ENCODE results near the gene MFRP. TPM values are rescaled to one million over a fixed set of nuclear protein-coding genes. Genes with fewer than 3 reads are reported as not detected.

MFRP gene
- total and polyA plus RNA-seq, 2 donors (not counting 1 experiment from before 2014, with no cell fraction given): not detected

- DNase-seq (ENCODE audit: low read depth in 2 of 2): no peak
- Histone ChIP-seq H3K4me1 (ENCODE audit: control insufficient read depth, extremely low read depth, insufficient read depth, low read length) (peaks cover 11% of the 10 kb centered on the region), H4K20me1 (ENCODE audit: control insufficient read depth, extremely low read depth, insufficient read depth, low read length) (no peaks in the 10 kb centered on the region), H3K9ac (ENCODE audit: insufficient read depth, low read length) (no peak overlapping the region), H3K79me2 (ENCODE audit: control insufficient read depth, insufficient read depth, low read length) (no peaks in the 10 kb centered on the region), H3K27ac (ENCODE audit: insufficient read depth, low read length) (no peak overlapping the region), H3K4me3 (replicated peaks in 1 of 4; ENCODE audit: control extremely low read depth in 1 of 4, insufficient read depth in 1 of 4, low read depth in 3 of 4, low read length in 4 of 4) (no peak overlapping the region), H3K27me3 (ENCODE audit: control insufficient read depth, insufficient read depth, low read length) (no peaks in the 10 kb centered on the region), H3K36me3 (ENCODE audit: control insufficient read depth, insufficient read depth, low read length) (no peaks in the 10 kb centered on the region), H2AFZ (ENCODE audit: low read length) (no peak overlapping the region), H3K4me2 (ENCODE audit: extremely low read depth, insufficient read depth, low read length) (no peak overlapping the region), H3K9me3 (ENCODE audit: control insufficient read depth, insufficient read depth, low read depth, low read length) (no peaks in the 10 kb centered on the region)
- TF ChIP-seq CTCF (conservative IDR thresholded peaks at IDR 0.05 in 1 of 2, IDR thresholded peaks at IDR 0.05 in 1 of 2; ENCODE audit: low read depth in 1 of 2, low read length in 2 of 2) (no peak), EZH2 (IDR thresholded peaks at IDR 0.05; ENCODE audit: low read length, missing control alignments) (no peak)
Measured at GRCh38 chr11:119359365-119360214, 13.1 kb upstream of the MFRP start.

GRCh38 chr11:119357074-119357473 is 10.6 kb upstream of the MFRP start:
- H3K4me3 ChIP-seq (replicated peaks in 1 of 4; ENCODE audit: control extremely low read depth in 1 of 4, insufficient read depth in 1 of 4, low read depth in 3 of 4, low read length in 4 of 4): peak overlapping the region in 1 of 4 experiments; percentile 66
- no peak for DNase-seq (ENCODE audit: low read depth in 2 of 2)
- H3K4me1 ChIP-seq (ENCODE audit: control insufficient read depth, extremely low read depth, insufficient read depth, low read length): peaks cover 10% of the 10 kb centered on the region
- H2AFZ ChIP-seq (ENCODE audit: low read length): no peak overlapping the region
- peak overlapping the region; percentile 100 for H3K4me2 ChIP-seq (ENCODE audit: extremely low read depth, insufficient read depth, low read length)
- H3K27ac ChIP-seq (ENCODE audit: insufficient read depth, low read length): no peak overlapping the region
- TF ChIP-seq CTCF (conservative IDR thresholded peaks at IDR 0.05 in 1 of 2, IDR thresholded peaks at IDR 0.05 in 1 of 2; ENCODE audit: low read depth in 1 of 2, low read length in 2 of 2) (no peak), EZH2 (IDR thresholded peaks at IDR 0.05; ENCODE audit: low read length, missing control alignments) (no peak)
- no peaks in the 10 kb centered on the region for H3K9me3 ChIP-seq (ENCODE audit: control insufficient read depth, insufficient read depth, low read depth, low read length)
- no peaks in the 10 kb centered on the region for H3K79me2 ChIP-seq (ENCODE audit: control insufficient read depth, insufficient read depth, low read length)
- H4K20me1 ChIP-seq (ENCODE audit: control insufficient read depth, extremely low read depth, insufficient read depth, low read length): no peaks in the 10 kb centered on the region
- H3K27me3 ChIP-seq (ENCODE audit: control insufficient read depth, insufficient read depth, low read length): no peaks in the 10 kb centered on the region
- H3K36me3 ChIP-seq (ENCODE audit: control insufficient read depth, insufficient read depth, low read length): no peaks in the 10 kb centered on the region
- H3K9ac ChIP-seq (ENCODE audit: insufficient read depth, low read length): no peak overlapping the region

- Histone ChIP-seq H3K36me3 (ENCODE audit: control insufficient read depth, insufficient read depth, low read length) (no peaks in the 10 kb centered on the region), H3K9me3 (ENCODE audit: control insufficient read depth, insufficient read depth, low read depth, low read length) (no peaks in the 10 kb centered on the region), H3K4me3 (replicated peaks in 1 of 4; ENCODE audit: control extremely low read depth in 1 of 4, insufficient read depth in 1 of 4, low read depth in 3 of 4, low read length in 4 of 4) (peak overlapping the region; percentile 61 to 79 (median 66)), H3K79me2 (ENCODE audit: control insufficient read depth, insufficient read depth, low read length) (no peaks in the 10 kb centered on the region), H3K27ac (ENCODE audit: insufficient read depth, low read length) (peak overlapping the region; percentile 63), H2AFZ (ENCODE audit: low read length) (peak overlapping the region; percentile 97), H4K20me1 (ENCODE audit: control insufficient read depth, extremely low read depth, insufficient read depth, low read length) (no peaks in the 10 kb centered on the region), H3K9ac (ENCODE audit: insufficient read depth, low read length) (peak overlapping the region; percentile 53), H3K27me3 (ENCODE audit: control insufficient read depth, insufficient read depth, low read length) (no peaks in the 10 kb centered on the region), H3K4me1 (ENCODE audit: control insufficient read depth, extremely low read depth, insufficient read depth, low read length) (peaks cover 5% of the 10 kb centered on the region), H3K4me2 (ENCODE audit: extremely low read depth, insufficient read depth, low read length) (peak overlapping the region; percentile 100)
- peak; percentile 64 to 75 for DNase-seq (ENCODE audit: low read depth in 2 of 2)
- TF ChIP-seq CTCF (conservative IDR thresholded peaks at IDR 0.05 in 1 of 2, IDR thresholded peaks at IDR 0.05 in 1 of 2; ENCODE audit: low read depth in 1 of 2, low read length in 2 of 2) (peak; percentile 67 to 82), EZH2 (IDR thresholded peaks at IDR 0.05; ENCODE audit: low read length, missing control alignments) (no peak)
Measured at GRCh38 chr11:119356349-119357031, 10.0 kb upstream of the MFRP start.
